IPS-18c (cell line): ENCODE data around the gene ASB18.

ENCODE experiments used
- H3K4me3 ChIP-seq: 2 replicates; pipeline ENCODE4 v1.7.0; 2013; ENCODE audit warnings: low read depth, mild to moderate bottlenecking, low read length, moderate library complexity; ENCODE audit not compliant: insufficient read depth
- H3K9me3 ChIP-seq: one replicate; pipeline ENCODE4 v1.6.1; 2013; ENCODE audit warnings: mild to moderate bottlenecking, low read length, moderate library complexity; ENCODE audit not compliant: control insufficient read depth, insufficient read depth

ASB18 gene

DNA sequence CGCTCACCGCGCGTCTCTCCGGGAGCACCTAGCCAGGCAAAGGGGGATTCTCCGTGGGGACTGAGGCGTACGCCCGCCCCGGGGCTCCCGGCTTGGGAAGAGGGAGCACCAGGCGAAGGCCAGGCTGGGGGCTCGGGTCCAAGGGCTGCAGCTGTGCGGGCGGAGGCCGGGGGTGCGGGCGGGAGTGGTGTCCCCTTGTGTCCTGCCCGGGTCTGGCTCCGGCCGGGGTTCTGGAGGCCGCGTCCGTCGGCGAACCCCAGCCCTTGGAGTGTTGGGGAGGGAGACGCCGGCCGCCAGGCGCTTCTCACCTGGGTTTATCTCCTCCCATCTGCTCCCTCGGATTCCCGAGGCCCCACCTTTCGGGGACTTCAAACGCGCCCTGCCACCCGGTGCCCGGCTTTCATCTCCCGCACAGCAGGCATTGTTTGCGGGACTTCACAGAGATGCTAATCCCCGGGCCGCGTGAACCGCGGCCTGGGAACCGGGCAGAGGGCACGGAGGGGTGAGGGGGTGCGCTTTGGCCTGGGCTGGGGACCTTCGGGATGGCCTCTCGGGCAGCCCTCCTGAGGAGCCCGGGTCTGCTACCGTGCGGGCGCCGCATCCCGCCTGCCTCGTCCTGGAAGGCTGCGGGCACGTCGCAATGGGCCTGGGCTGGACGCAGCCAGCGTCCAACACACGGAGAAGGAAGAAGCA, 91.0 kb downstream of the ASB18 start:
- H3K4me3 ChIP-seq = peak overlapping the region; percentile 31; the same call in 1 of the 2 replicates
- peaks cover 4% of the 10 kb centered on the region for H3K9me3 ChIP-seq

DNA sequence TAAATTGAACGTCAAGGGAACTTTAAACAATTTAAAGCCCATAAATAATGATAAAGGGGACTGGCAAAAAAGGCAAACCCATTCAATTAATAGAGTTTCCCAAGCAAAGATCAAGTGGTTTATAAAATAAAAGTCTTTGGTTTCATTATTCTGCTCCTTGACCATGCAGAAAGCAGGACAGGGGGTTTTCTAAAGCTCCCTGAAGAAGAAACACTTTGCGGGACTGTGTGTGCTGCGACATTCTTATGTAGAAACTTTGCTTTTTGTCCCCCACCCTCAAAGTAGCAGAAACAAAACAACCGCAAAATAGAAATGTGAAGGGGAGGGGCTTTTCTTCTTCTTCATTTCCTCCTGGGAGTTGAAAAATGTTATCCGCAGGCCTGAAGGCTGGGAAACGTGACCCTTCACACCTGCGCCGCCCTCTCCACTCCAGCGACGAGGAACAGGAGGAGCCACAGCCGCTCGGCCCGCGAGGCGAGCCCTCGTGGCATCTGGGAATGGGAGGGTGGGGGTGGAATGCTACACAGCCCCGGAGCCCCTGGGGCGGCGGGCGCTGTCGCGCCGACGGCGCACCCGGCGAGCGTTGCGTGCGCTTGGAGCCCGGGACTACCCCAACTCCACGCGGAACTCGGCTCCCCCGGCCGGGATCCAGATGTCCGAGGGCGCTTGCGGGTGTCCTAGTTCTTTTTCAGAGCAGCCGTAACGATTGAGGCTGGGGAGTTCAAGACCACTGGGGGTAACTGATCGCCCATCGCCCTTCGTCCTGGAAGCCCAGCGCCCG, 91.8 kb downstream of the ASB18 start:
- Histone ChIP-seq H3K9me3 (peaks cover 6% of the 10 kb centered on the region), H3K4me3 (peak overlapping the region; percentile 31)

DNA sequence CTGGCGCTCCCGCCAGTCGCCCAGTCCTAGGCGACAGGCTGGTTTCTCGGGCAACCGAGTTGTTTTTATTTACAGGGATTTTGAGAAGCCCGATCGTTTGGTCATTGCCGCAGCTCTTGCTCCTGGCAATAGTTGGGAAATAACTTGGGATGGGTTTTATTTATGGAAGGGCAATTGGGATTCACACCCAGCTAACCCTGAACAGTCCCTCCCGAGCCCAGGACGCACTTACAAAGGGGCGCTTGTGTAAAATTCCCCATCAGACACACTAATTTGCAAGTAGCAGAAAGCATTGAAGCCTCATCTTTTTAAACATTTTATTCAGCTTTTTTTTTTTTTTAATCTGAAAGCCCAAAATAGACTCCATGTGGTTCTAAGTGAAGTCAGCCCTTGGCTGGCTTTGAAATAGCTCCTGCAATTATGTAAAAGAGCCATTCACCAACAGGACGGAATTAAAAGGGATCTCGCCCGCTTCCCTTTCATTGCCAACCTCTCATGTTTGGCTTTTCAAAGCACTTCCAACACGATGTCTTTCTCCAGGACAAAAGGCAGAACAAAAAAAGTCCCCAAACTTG, 92.4 kb downstream of the ASB18 start:
- peak overlapping the region; percentile 26; the same call in 1 of the 2 replicates for H3K4me3 ChIP-seq
- peaks cover 6% of the 10 kb centered on the region for H3K9me3 ChIP-seq

DNA sequence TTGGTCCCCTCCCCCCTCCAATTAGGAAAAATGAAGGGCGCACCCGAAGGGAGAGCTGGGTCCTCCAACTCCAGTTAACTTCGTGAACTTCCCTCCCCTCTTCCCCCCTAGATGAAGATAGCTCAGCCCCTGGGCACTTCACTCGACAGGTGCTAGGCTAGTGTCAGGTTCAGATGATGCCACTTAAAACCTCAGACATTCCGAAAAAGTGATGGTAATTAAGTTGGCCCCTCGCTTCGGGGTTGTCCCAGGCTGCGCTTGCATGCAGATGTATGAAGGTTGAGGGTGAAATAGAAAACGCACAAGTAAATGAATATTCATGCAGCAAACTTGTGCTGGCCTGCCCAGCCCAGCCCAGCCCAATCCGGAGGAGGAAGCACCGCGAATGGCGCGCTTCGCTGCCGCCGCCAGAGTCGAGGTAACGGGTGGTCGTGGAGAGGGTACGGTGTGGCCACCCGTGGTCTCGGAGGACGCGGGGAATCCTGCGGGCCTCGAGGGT, 93.0 kb downstream of the ASB18 start:
- Histone ChIP-seq H3K4me3 (peak overlapping the region; percentile 26; the same call in 1 of the 2 replicates), H3K9me3 (peaks cover 6% of the 10 kb centered on the region)

DNA sequence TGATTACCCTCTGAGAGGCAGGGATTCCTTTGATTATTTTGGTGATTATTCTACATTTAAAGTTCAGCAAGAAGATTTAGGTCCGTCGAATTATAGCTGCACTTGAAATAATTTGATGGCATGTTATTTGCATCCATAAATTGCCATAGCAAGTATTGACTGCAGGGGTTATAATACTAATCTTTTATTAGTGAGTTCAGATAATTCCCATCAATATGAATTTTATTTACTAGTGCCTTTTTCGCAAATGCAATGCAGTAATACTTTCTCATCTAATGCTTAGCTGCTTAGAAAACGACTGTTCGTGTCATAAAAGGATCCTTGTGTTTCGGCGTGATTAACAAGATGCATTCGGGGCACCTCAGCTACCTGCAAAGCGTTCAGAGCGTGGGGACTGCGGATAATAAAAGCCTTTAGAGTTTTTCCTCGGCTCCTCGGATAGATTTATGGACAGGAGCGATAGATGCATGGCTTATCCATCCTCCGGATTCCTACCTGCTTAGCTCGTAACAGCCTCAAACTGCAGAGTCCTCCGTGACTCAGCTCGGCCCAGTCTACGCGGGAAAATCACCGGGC, 93.5 kb downstream of the ASB18 start:
- H3K4me3 ChIP-seq = no peak overlapping the region; the same call in 1 of the 2 replicates
- peaks cover 6% of the 10 kb centered on the region for H3K9me3 ChIP-seq

DNA sequence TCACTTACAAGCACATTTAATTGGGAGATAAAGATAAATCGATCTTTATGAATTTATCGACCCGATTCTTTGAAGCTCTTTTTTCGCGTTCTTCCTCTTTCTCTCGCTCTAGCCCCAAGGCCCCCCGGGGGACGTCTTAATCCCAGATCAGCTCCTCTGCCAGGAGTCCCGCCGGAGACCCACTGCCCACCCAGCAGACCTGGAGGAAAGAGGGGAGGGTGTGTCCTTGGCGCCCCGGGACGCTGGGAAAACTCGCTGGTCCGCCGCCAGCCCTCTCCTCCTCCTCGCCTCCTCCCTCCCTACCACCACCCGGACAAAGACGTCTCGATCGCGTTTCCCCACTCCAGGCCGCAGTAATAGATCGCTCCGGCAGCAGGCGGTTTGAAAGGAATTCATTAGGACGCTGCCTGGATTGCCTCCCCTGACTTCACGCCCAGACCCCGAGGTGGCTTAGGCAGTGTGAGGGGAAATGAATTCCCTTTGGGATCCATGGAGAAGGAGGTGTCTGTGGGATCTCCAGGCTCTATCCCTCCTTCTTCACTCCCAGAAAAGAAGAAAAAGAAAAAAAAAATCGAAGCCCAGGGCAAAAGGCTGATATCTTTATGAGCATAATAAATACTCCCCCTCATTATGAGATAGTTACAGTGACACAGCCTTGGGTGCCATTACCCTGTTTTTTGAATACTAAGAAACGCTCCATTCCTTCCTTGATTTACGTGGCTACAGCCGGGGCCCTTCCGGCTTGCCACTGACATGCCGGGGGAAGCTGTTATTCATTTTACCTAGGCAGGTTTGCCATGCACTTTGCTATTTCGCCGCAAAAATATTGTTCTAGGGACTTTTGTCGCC, 94.2 kb downstream of the ASB18 start:
- peaks cover 6% of the 10 kb centered on the region for H3K9me3 ChIP-seq
- peak overlapping the region; percentile 41 for H3K4me3 ChIP-seq

DNA sequence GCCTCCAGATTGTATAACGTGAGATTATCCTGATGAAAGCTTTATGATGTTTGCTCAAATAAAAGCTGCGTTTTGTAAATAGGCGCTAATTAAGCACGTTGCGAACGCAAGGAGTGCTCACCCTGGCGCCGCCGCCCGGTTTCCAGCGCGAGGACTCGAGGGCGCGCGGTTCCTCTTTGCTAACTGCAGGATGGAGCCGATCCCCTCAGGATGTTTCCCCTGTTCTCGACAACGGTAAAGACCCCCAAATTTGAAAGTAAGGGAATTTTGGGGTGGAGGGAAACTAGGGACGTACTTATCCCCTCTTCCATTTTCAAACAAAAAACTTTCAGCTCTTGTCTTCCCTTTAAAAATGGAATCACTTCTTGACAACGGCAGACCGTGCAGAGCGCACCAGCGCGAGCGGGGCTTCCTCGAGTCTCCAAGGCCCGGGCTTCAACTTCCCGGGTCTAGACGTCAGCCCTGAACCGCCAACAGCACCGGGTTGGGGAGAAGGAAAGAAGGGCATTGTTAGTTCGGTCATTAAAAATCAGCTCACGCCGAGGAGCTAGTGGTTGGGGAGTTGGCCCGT, 95.0 kb downstream of the ASB18 start:
- peak overlapping the region; percentile 41 for H3K4me3 ChIP-seq
- peaks cover 6% of the 10 kb centered on the region for H3K9me3 ChIP-seq

DNA sequence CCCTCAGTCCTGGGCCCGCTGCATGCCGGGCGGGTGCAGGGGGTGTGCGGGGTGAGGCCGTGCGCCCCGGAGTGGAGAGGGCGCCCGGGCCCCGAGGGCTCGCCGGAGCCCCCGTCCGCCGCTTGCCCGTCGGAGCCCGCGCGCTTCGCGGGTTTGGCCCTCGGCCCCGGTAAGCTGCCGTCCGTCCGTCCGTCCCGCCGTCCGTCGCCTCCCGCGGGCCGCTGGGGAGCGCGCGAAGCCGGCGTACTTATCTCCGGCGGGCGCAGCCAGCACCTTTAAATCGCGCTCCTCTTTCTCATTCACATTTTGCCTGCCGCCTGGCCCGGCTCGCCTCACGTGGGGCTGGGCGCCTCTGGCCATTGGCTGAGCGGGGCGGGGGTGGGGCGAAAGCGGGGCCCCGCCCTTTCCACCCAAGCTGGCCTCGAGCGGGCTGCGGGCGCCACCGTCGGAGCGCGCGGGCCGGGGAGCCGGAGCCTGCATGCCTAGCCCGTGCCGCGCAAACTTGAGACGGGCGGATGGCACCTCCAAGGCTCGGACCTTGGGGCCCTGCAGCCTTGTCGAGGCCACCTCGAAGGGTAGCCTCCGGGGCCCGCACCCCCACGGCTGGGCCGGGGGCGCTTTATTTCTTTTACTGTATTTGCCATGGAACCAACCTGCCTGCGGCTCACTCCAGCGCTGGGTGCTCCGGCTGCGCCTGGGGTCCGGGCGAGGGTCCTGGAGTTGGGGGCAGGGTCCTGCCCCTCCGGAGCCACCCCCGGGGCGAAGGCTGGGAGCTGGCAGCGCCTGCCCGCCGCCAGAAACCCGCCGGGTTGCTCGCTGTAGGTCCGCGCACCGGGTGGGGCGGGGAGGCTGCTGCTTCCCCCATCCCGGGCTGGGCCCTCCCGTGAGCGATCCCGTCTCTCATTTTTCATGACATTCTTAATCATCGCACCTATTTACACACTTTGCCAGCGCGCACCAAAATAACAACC, 95.8 kb downstream of the ASB18 start, which contains the start of gene GBX2:
Gene GBX2, minus strand, starts transcription at position 277 of the 971 bp plus-strand sequence. CDS start 415 bp downstream, outside the sequence.
- peaks cover 6% of the 10 kb centered on the region for H3K9me3 ChIP-seq
- peak within 1 kb of the TSS; percentile 60 for H3K4me3 ChIP-seq

DNA sequence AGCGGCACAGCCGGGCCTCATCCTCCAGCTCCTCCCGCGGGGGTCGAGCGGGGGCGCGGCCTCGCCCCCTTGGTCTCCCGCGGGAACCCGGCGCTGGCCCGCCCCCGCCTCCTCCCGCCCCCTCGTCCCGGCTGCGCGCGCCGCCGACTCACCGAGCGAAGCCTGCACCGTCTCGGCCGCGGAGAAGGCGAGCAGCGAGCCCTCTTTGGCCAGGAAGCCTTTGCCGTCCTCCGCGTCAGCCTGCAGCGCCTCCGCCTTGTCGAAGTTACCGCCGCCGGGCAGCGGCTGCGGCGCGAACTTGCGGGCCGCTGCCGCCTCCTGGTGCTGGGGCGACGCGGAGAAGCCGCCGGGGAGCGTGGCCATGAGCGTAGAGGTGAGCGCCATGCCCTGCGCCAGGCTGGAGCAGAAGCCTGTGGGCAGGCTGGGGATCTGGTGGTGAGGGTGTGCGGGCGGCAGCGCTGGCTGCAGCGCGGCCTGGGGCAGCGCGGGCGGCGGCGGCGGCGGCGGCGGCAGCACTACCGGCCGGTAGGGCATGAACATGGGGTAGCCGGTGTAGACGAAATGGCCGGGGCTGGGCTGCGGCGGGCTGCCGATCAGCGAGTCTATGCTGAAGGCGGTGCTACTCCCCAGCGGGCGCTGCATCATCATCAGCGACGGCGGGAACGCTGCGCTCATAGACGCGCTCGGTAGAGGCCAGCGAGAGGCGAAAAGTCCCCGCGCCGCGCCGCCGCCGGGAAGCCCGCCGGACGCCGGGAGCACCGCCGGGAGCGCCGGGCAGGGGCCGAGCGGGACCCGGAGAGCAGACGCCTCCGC, 96.7 kb downstream of the ASB18 start:
- Histone ChIP-seq H3K4me3 (peak overlapping the region; percentile 60), H3K9me3 (peaks cover 6% of the 10 kb centered on the region)

DNA sequence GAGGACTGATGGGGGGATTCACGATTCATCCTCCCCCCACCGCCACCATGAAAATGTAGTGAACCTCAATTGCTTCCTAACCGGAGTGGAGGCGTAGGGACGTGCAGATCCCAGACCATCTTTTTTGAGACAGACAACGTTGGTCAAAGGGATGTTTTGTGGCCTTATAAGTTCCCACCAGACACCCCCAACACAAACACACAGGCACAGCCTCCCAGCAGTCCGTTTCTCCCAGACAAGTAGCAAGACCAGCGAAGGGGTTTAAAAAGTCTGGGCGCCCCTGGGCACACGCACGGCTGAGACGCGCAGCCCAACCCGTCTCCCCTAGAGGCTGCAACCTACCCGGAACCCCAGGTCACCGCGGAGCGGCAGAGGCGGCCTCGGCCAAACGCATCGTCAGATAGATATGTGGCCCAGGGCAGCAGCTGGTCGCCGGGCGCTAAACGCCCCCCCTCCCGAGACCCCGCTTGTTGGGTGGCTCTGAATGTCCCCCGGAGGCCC, 97.4 kb downstream of the ASB18 start:
- peak overlapping the region; percentile 60 for H3K4me3 ChIP-seq
- H3K9me3 ChIP-seq = peaks cover 6% of the 10 kb centered on the region

DNA sequence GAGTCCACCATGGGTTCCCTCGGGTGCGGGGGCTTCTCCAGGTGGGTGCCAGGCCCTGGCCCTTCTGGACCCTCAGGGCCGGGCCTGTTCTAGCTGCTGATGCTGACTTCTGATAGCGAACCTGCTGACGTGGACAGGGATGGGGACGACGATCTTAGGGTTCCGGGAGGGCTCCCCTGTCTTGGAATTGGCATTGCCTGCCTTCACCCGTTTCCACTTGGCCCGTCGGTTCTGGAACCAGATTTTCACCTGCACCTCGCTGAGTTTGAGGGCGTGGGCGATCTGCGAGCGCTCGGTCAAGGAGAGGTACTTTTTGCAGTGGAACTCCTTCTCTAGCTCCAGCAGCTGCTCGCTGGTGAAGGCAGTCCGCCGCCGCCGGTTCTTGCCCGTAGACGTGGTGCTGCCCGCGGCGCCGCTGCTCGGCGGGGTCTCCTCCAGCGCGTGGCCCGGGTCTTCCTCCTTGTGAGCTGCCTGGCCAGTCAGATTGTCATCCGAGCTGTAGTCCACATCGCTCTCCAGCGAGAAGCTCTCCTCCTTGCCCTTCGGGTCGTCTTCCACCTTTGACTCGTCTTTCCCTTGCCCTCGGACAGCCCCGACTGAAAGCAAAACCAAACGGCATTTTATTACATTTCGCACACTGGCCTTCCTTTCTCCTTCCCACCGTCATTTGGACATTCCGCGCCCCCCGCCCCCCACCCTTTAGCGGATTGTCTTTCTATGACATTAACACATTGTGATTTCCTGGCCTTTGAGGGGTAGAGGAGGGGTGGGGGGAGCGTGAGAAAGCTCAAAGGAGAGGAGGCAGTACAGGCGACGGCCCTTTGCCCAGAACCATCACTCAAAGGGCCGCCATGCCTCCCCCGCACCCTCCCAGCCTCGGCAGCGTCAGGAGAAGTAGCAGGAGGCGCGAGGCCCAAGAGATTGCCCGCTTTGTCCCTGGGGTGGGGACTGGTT, 98.1 kb downstream of the ASB18 start:
- peaks cover 8% of the 10 kb centered on the region for H3K9me3 ChIP-seq
- H3K4me3 ChIP-seq = peak overlapping the region; percentile 60

DNA sequence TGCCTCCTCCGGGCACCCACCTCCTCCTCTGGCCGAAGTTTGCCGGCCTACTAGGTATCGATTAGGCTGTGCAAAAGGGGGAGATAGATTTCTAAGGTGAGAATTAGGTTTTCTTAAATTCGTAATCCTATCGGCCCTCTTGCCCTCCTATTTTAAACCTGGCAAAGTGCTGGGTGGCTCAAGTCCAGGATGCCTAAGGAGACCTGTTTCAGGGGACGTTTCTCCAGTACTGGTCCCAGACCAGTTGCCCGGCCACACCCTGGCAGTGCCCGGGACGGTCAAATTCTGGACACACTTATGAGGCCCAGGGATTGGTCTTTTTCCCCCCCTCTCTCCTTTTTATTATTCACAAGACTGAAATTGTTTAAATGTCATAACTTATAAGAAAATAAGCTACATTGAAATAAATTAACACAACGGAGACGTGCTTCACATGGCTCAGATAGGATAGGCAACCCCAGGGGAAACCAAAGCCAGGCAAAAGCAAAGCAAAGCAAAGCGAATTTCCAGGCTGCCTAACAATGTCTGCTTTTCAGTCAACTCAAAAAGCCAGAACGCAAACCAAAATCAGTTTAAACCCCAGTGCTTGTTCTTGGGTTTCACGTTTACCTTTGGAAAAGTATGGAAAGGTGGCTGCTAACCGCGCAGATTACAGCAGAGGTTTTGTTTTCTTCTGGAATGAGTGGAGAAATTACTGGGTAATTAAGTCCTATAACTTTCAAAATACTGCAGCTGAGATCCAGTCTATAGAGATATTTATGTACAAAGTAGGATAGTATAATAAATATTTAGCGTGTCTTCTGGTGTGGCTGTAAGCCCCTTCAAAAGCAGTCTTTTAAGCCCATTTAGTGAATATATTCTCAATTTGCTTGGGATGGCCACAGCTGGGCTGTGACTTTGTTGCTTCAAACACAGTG, 99.0 kb downstream of the ASB18 start:
- peak overlapping the region; percentile 67 for H3K4me3 ChIP-seq
- H3K9me3 ChIP-seq = peaks cover 8% of the 10 kb centered on the region
